G401.6 (cell line): ENCODE data around the gene SOCS6.
"Not testable (repeated sequence)": the region's sequence is repeated elsewhere in the genome, so short reads cannot be mapped to it uniquely, and the experiment has no call there.

Experiments used
- FAIRE-seq: peaks from 2 replicates; lab custom pipeline; 2012; peaks lifted over from hg19 to GRCh38; lab: Jason Lieb, UNC

Gene SOCS6

DNA sequence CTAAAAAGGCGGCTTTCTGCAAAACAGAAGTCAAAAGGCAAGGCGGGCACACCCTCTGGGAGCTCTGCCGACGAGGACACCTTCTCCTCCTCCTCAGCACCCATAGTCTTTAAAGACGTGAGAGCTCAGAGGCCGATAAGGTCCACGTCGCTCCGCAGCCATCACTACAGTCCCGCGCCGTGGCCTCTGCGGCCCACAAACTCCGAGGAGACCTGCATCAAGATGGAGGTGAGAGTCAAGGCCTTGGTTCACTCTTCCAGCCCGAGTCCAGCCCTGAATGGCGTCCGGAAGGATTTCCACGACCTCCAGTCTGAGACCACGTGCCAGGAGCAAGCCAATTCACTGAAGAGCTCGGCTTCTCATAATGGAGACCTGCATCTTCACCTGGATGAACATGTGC is 36.1 kb downstream of the SOCS6 start:
- no peak for FAIRE-seq

DNA sequence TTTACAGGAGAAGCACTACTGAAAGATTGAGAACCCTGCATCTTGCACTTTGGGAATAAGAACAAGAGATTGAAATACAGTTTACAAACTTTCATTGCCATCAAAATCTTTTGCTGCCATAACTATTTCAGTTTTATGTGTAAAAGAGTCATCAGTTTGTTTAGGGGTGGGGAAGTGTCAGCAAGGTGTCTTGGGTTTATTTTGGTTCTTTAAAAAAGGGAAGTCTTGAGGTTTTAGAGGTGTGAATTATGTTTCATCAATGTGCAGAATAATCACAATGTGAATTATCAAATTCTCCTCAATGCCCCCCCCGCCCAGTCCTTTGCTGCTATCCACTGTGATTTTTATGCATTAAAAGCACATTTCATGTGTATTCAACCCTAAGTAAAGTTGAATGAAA is 37.4 kb downstream of the SOCS6 start:
- FAIRE-seq: no peak

DNA sequence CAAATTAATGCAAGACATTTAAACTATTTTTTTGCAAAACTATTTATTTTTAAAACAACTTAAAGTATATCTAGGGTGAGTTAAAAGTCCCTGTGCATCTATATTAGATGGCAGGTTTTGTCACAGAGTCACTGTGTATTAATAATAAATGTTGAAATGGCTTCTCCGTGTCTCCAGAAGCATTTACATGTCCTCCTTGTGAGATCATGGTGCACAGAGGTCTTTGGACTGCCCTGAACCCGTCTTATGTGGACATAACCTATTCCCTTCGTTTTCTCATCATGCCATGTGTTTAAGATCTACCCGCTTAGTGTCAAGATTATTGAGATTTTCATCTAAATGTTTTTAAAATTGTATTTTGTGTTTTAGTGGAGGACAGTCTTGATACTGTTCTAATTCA is 39.3 kb downstream of the SOCS6 start:
- FAIRE-seq: no peak

DNA sequence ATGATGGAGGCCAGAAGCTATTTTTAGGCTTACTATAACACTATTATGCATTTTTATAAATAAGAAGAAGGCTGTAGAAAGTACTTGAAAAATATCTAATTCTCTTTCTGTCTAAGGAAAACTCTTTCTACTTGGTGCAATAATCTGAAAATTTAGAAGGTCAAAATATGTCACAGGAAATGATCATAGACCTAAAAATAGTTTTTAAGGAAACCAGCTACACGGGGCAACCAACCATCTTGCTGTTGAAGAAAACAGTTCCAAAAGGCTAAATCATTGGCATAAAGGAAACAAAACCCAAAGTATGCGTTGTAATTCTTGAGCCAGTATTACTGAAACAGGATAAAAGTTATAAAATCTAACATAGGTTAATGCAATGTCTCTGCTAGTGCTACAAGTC is 40.2 kb downstream of the SOCS6 start:
- no peak for FAIRE-seq

DNA sequence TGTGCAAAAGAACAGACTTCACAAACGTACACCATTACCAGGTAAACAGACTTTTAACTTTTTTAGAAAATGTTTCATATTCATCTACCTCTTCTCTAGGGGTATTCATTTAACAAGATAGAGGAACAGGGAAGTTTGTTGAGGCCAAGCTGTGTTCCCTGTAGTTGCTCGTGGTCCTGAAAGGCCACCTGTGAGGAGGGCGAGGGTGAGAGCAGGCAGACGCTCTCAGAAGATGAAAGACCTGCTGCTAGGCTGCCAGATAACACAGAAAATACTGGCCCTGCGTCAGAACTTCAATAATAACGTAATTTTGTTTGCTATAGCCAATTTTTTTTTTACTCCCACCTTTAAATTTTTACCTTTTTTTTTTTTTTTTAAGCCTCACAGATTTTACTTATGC is 42.0 kb downstream of the SOCS6 start:
- no peak for FAIRE-seq

DNA sequence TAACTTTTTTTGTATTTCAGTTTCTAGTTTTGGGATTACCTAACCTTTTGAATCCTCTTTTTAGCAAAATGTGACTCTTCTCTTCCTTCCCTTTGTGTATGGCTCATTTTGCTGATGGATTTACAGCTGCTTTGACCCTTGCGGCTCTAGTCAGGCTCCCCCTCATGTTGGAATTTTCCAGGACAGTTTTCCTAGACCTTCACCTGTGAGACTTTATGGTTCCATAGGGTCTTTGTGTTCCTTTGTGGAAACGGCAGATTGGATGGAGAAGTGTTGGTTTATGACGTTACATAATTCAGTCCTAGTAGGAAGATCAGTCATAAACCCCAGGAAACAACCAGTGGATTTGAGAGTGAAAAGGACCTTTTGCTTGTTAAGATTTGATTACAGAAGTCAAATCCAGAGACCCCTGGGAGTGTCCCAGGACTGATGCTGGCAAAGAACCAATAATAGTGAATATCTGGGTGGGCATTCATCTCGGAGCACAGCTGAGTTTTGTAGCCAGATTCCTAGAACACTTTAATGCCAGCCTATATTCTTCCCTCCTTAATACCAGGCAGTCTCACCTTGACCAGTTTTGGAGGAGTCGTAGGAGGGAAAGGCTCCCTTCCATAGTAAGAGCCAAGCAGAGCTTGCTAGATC is 42.7 kb downstream of the SOCS6 start:
- FAIRE-seq: no peak

DNA sequence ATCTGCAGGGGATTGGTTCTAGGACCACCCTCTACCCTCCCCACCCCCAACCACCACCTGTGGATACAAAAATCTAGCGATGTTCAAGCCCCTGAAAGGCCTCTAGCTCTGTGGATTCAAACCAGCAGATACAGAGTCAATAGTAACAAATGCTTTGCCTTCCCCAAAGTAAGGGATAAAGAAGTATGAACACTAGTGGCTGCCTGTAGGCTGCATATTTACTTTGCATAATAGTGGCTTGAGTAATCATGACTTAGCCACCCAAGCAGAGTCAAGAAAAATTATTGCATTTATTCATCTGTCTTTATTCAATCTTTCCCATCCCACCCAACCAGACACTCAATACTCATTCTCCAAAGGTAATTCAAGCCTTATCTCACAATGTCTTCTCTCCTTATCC is 43.8 kb downstream of the SOCS6 start:
- FAIRE-seq: no peak

DNA sequence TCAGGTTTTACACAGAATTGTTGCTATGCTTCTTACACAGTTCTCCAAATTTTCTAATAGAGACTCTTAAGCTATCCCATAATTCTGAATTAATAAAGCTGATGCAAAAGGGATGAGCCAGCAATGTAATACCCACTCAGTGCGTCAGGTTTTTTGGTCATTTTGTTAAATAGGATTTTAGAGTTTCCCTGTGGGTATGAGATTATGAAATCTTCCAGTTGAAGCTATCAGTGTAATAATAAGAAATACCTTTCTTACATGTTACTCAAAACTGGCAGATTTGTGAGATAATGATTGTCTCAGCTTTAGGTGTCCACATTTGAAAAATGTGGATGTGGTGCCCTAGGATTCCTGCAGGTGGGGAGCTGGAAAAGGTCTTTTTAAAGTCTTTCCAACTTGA is 44.5 kb downstream of the SOCS6 start:
- no peak for FAIRE-seq

DNA sequence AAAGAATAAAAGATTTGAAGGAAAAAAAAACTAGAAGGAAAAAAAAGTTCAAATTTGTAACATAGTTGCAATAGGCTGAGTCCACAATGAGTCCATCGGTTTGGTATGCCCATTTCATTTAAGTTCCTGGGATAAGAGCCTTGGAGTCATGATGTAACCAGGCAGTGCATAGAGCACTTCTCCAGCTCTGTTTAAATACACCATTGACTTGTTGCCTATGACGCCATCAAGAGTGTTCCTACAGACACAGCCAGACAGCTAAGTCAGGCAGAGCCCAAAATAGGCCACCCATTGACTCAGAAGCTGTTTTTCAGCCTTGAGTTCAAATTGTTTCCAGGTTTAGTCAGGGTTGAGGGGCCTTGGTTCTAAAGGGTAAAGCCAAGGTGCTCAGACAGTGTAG is 44.9 kb downstream of the SOCS6 start:
- no peak for FAIRE-seq

DNA sequence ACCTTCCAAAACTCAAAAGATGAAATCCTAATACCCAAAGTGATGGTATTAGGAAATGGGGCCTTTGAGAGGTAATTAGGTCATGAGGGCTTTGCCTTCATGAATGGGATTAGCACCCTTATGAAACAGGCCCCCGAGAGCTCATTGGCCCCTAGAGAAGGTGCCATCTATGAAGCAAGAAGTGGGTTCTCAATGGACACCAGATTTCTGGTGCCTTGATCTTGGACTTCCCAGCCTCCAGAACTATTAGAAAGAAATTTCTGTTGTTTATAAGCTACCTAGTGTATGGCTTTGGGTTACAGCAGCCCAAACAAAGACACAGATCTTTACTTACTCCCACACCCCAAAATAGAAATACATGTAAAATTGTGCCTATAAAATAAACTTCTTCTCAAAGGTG is 45.4 kb downstream of the SOCS6 start:
- FAIRE-seq: no peak

DNA sequence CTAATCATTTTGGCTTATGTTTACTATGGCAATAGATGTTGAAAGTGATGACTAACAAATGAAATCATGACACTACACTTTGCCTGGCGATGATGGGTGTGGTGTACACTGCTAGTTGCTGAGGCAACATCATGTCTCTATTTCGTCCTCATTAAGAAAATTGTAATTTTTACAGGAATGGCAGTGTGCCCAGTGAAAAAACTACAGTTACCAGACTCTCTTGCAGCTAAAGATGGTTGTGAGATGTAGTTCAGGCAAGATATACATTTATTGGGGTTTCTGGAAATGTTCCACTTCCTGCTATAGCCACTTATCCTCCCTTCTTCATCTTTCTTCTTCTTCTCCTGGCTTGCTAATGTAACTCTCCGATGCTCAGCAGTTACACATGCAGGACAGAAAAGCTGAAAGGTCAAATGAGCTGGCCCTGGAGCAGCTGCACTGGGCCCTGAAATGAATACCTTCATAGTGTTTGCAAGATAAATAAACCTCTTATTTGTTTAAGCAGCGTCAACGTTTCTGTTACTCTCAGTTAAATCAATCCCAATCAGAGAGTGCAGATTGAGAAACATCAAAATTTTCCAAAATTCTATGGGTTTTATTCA is 46.0 kb downstream of the SOCS6 start:
- no peak for FAIRE-seq

DNA sequence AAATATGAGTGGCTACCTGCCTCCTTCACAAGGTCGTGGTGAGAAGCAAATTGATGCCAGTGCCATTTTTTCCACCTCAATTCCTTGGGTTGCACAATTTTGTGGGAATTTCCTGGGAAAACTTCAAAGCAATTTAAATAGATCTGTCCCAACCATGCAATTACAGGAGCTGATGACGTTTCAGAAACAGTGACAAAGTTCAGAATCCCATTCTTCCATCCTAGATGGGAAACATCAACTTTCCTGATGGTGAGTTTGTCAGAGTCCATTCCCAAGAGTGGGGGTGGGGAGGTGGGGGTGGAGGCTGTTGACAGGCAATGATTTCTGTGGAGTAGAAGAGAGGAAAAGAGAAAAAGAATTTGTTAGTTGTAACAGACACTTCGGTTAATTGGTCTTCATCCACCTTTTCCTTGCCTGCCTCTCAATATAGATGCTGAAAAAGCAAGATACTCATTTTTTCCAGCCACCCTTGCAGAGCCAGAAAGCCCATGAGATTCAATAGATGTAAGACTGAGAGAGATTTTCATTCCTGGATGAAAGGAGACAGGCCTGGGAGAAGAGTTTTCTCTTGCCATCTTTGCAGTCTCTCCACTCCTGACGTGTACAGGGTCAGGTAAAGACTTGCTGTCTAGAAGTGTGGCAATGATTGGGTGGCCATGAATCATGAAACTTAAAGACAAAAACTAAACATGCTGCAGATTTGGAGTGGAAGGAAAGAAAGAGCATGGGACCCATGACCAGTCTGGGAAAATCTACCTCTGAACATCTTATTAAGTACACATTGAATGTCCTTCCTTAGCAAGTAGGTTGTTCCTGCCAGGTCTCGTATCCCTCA is 47.3 kb downstream of the SOCS6 start:
- FAIRE-seq: no peak

DNA sequence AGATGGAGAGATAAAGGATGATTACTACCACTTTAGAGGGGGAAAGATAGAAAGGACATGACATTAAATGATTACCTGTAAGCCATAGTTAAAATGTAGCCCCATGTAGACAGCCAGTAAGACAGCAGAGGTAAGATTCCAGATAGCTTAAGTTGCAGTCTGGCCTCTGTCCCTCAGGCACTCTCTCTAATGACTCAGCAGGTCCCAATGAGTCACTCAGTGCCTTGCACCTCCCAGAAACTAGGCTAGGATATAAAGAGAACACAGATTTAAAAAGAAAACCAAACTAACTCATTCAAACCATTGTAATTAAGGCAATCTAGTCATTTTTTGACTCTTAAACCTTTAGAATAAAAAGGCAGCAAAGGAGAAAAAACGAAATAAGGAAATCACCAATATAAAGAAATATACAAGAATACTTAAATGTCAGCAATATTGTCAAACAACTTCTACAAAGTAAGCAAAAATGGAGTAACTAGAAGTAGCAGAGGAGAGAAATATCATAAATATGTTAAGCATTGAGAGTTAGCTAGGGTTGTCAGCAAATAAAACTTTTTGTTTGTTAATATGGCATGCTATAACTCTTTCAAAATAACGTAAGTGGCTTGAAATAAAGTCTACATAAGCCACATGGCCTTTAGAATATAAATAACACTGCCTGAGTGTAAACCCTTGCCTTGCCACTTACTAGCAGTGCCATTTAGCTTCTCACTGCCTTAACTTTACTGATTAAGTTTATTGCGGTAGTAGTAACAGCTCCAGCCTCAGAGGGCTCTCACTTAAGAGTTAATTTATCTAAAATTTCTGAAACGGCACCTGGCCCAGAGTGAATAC is 48.5 kb downstream of the SOCS6 start:
- no peak for FAIRE-seq

DNA sequence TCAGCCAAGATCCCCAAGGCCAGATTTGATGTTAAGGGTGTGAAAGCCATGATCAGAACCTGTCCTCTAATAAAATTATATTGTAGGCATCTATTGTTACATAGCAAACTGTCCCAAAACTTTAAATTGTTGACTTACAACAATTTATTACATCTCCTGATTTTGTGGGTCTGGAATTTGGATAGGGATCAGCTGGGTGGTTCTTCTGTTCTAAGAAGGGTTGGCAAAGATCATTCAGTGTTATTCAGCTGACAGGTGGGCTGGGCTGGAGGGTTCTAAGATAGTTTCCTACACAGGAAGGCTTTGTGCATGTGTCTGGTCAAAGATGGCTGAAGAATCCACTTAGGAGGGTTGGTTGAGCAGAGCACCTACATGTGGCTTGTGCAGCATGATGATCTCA is 50.0 kb downstream of the SOCS6 start:
- no peak for FAIRE-seq

DNA sequence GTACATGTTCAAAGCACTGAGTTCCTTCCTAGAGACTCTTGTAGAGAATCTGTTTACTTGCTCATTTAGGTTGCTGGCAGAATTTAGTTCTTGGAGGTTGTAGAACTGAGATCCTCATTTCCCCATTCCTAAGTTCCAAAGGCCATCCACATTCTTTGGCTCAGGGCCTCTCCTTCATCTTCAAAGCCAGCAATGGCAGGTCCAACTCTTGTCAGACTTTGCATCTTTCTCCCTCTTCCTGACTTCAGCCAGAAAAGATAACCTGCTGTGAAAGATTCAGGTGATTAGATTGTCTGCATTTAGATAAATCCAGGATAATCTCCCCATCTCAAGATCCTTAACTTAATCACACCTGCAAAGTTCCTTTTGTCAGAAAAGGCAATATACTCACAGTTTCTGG is 51.1 kb downstream of the SOCS6 start:
- FAIRE-seq: no peak

DNA sequence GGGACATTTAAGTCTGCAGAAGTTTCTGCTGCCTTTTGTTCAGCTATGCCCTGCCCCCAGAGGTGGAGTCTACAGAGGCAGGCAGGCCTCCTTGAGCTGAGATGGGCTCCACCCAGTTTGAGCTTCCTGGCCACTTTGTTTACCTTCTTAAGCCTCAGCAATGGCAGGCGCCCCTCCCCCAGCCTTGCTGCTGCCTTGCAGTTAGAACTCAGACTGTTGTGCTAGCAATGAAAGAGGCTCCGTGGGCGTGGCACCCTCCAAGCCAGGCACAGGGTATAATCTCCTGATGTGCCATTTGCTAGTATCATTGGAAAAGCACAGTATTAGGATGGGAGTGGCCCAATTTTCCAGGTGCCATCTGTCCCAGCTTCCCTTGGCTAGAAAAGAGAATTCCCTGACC is 59.6 kb downstream of the SOCS6 start:
- FAIRE-seq: not testable (repeated sequence)

DNA sequence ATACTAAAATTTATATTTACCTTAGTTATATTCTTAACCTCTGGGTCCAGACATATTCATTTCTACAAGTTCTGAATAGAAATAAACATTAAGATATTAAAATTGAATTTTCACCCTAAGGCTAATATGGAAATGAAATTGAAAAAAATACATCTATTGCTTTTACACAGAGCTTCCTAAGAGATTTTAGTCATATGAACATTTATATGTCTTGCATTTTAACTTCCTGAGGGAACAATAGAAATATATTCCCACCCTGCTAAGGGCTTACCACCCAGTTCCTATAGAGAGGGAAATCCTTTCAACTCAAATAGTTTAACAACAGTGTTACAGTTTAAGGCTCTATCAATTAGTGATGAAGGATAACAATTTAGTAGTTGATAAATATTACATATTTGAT is 60.5 kb downstream of the SOCS6 start:
- FAIRE-seq: no peak

DNA sequence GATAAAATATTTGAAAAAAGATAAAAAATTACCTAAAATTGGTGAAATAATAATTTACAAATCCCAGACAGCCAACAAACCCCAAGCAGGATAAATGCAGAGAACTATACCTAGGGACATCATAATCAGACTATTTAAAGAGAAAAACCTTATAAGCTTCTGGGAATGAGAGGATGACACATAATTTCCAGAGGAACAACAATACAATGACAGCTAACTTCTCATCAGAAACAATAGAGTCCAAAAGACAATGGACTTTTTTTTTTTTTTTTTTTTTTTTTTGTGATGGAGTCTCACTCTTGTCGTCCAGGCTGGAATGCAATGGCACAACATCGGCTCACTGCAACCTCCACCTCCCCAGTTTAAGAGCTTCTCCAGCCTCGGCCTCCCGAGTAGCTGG is 65.2 kb downstream of the SOCS6 start:
- no peak for FAIRE-seq

DNA sequence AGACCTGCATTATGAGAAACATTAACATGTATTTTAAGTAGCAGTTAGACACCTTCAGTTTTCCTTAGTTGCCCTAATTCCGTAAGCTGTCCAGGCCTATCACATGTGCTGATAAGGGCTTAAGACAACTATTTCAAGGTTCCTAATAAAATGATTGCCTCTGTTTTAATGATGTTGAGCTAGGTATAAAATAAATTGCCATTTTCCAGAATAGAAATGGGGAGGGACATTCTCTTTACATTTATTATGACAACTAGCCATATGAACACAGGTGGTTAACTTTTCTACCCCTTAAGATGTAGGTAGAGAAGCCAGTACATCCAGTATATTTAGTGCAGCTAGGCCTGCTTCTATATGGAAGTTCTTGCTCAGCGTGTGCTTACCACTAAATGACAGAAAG is 65.9 kb downstream of the SOCS6 start:
- FAIRE-seq: no peak

DNA sequence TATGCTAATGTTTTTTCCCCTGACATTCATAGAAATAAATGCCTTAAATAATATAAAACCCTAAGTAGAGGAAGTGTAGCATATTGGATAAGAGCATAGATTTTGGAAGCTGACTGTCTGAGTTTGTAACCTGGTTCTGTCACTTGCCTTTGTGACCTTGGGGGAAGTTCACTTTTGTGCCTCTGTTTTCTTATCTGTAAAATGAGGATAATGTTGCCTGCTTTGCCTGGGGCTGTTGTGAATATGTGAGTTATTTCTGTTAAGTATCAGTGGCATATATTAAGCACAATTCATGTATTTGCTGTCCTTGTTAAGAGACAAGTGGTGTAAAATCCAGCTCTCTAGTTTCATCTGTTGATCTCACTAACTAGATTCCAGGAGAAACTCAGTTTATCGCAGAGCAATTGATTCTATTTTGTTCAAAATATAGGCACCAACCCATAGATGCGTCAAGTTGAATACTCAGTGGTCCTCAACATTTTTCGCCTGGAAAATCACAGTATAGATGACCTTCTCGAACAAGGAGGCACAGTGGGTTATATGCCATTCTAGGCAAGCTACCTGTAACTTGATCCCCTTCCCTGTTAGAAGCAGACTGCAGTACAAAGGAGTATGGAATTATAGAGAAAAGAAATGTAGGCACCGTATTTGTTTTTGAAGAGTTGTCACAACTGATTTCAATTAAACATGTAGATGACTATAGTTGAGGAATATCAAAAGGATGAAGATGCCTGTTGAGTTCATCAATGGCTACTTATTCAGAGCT is 67.0 kb downstream of the SOCS6 start:
- no peak for FAIRE-seq

DNA sequence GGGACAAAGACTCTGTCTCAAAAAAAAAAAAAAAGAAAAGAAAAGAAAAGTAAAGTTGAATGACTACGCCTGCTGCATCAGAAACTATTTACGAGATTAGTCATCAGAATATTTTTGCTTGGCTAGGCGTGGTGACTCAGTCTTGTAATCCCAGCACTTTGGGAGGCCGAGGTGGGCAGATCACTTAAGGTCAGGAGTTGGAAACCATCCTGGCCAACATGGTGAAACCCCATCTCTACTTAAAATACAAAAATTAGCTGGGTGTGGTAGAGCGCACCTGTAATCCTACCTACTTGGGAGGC is 69.2 kb downstream of the SOCS6 start:
- FAIRE-seq: not testable (repeated sequence)

DNA sequence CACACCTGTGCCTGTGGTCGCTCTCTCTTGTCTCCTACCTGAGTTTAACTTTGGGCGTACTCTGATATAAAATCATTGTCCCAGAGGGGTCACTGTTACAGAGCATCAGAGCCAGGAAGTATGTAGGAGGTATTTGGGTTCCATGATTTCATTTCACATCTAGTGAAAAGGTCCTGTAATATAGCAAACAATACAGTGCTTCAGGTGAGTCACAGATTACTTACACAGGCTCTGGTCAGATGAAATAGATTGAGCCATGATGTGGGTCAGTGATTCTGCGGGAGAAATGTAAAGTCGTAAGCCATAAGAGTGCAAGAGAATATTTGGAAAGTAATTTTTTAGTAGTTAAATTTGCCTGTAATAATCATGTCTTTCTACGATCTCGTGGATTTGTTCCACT is 70.2 kb downstream of the SOCS6 start:
- FAIRE-seq: no peak
